Measurements from ENCODE around the gene TNFRSF21.

- TF ChIP-seq POLR2A (IDR thresholded peaks at IDR 0.05) (no peak), EP300 (IDR thresholded peaks at IDR 0.05) (no peak), CTCF (IDR thresholded peaks at IDR 0.05) (no peak)
These were observed 33.9 kb upstream of the TNFRSF21 start for GRCh38 chr6:47343600-47343999.
